ENCODE measurements around the gene DEFB118. TPM values are rescaled to one million over a fixed set of nuclear protein-coding genes. Genes with fewer than 3 reads are reported as not detected.
"Not testable (repeated sequence)": the region's sequence is repeated elsewhere in the genome, so short reads cannot be mapped to it uniquely, and the experiment has no call there.

DEFB118 gene
- total RNA-seq, 2 experiments from 2014 or later = not detected

GRCh38 chr20:31363295-31363694 lies 5.1 kb upstream of the DEFB118 start:
- H3K4me3 Mint-ChIP-seq = no peak overlapping the region
- ChIA-PET POLR2A (no interaction called here), CTCF (no interaction called here)
- intact Hi-C loops (cut with micrococcal nuclease) = no loop called here
- H3K4me1 Mint-ChIP-seq (ENCODE audit: low read depth) = no peaks in the 10 kb centered on the region
- DNase-seq (no peak), ATAC-seq (no peak)
- H3K9me3 Mint-ChIP-seq = peaks cover 3% of the 10 kb centered on the region
- no peak overlapping the region for H3K27ac Mint-ChIP-seq
- H3K36me3 Mint-ChIP-seq (ENCODE audit: low read depth) = no peaks in the 10 kb centered on the region
- peaks cover 2% of the 10 kb centered on the region for H3K27me3 Mint-ChIP-seq
- TF ChIP-seq, protein P1, sequence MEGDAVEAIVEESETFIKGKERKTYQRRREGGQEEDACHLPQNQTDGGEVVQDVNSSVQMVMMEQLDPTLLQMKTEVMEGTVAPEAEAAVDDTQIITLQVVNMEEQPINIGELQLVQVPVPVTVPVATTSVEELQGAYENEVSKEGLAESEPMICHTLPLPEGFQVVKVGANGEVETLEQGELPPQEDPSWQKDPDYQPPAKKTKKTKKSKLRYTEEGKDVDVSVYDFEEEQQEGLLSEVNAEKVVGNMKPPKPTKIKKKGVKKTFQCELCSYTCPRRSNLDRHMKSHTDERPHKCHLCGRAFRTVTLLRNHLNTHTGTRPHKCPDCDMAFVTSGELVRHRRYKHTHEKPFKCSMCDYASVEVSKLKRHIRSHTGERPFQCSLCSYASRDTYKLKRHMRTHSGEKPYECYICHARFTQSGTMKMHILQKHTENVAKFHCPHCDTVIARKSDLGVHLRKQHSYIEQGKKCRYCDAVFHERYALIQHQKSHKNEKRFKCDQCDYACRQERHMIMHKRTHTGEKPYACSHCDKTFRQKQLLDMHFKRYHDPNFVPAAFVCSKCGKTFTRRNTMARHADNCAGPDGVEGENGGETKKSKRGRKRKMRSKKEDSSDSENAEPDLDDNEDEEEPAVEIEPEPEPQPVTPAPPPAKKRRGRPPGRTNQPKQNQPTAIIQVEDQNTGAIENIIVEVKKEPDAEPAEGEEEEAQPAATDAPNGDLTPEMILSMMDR (IDR thresholded peaks at IDR 0.05) = no peak

- intact Hi-C loops (cut with micrococcal nuclease); ATAC-seq; H3K4me1 Mint-ChIP-seq (ENCODE audit: low read depth); H3K4me3 Mint-ChIP-seq; H3K36me3 Mint-ChIP-seq (ENCODE audit: low read depth); POLR2A ChIA-PET; CTCF ChIA-PET; H3K27ac Mint-ChIP-seq; DNase-seq; H3K27me3 Mint-ChIP-seq; H3K9me3 Mint-ChIP-seq: not testable (repeated sequence)
Observed at GRCh38 chr20:31364272-31364671, 4.1 kb upstream of the DEFB118 start.

- Mint-ChIP-seq H3K9me3 (peaks cover 5% of the 10 kb centered on the region), H3K36me3 (ENCODE audit: low read depth) (no peaks in the 10 kb centered on the region), H3K27ac (no peak overlapping the region), H3K4me3 (no peak overlapping the region), H3K27me3 (peaks cover 2% of the 10 kb centered on the region), H3K4me1 (ENCODE audit: low read depth) (no peaks in the 10 kb centered on the region)
- ChIA-PET CTCF (no interaction called here), POLR2A (no interaction called here)
- DNase-seq (no peak), ATAC-seq (no peak)
- TF ChIP-seq, protein P1 (IDR thresholded peaks at IDR 0.05) = no peak
- intact Hi-C loops (cut with micrococcal nuclease) = no loop called here
Observed at GRCh38 chr20:31374346-31374745, 5.9 kb downstream of the DEFB118 start.

DNA sequence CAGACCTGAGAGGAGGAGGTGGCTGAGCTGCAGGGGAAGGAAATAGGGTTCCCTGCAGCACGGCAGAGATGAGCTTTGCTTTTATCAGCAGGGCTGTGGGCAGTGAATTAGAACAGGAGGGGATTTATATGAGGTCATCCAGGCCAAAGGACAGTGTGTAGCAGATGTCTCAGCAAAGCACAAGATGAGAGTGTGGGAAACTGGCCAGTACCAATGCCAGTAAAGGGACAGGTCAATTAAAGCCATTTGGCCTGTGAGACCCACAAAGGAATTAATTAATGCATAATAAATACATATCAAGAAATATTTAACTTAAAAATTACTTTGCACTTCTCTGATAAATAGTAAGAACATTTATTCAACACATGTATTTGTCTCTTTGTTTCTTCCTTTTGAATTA lies 22.1 kb downstream of the DEFB118 start, which contains the start of gene DEFB119:
Gene DEFB119, minus strand, starts transcription at position 101 of the 400 bp plus-strand sequence. CDS start 107 bp downstream, outside the sequence.
- no peak for ATAC-seq
- H3K4me1 Mint-ChIP-seq (ENCODE audit: low read depth) = no peaks in the 10 kb centered on the region
- POLR2A ChIA-PET = no interaction called here

DNA sequence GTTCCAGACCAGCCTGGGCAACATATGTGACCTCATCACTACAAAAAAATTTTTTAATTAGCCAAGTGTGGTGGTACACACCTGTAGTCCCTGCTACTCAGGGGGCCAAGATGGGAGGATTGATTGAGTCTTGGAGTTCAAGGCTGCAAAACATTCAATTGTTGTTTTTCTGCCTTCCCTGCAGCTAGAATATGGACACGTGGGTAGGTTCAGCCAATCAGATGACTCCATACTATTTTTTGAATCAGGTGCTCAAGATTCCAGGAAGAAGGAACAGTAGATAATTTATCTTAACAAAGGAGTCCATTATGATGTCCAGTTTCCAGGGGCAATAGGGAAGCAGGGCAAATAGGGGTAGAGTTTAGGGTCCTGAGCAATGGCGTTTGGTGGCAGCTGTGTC lies 24.4 kb downstream of the DEFB118 start:
- no peak overlapping the region for H3K27ac Mint-ChIP-seq
- DNase-seq (no peak), ATAC-seq (no peak)
- POLR2A ChIA-PET = no interaction called here
- H3K4me3 Mint-ChIP-seq = no peak overlapping the region
- no peaks in the 10 kb centered on the region for H3K9me3 Mint-ChIP-seq
- H3K4me1 Mint-ChIP-seq (ENCODE audit: low read depth) = no peaks in the 10 kb centered on the region
- peaks cover 16% of the 10 kb centered on the region for H3K27me3 Mint-ChIP-seq
- intact Hi-C loops (cut with micrococcal nuclease) = no loop called here
- CTCF ChIA-PET = no interaction called here
- H3K36me3 Mint-ChIP-seq (ENCODE audit: low read depth) = no peaks in the 10 kb centered on the region
- TF ChIP-seq, protein P1 (IDR thresholded peaks at IDR 0.05) = no peak

More for the DNA sequence above, 22.1 kb downstream of the DEFB118 start, which contains the start of gene DEFB119:
- TF ChIP-seq, protein P1 (IDR thresholded peaks at IDR 0.05) = no peak
- CTCF ChIA-PET = interaction anchor here (2.2 kb wide), 1 partner anchor 113 kb away, joined by 6 read pairs; no protein-coding TSS in a partner anchor
- H3K27ac Mint-ChIP-seq = no peak within 1 kb of the TSS
- no peak for DNase-seq
- no peaks in the 10 kb centered on the region for H3K36me3 Mint-ChIP-seq (ENCODE audit: low read depth)
- peaks cover 14% of the 10 kb centered on the region for H3K27me3 Mint-ChIP-seq
- H3K4me3 Mint-ChIP-seq = no peak within 1 kb of the TSS
- no peaks in the 10 kb centered on the region for H3K9me3 Mint-ChIP-seq
- intact Hi-C loops (cut with micrococcal nuclease) = no loop called here

GRCh38 chr20:31394900-31395299 lies 26.5 kb downstream of the DEFB118 start:
- Mint-ChIP-seq H3K27ac (no peak overlapping the region), H3K4me1 (ENCODE audit: low read depth) (no peaks in the 10 kb centered on the region), H3K27me3 (peaks cover 13% of the 10 kb centered on the region), H3K4me3 (no peak overlapping the region), H3K36me3 (ENCODE audit: low read depth) (no peaks in the 10 kb centered on the region), H3K9me3 (no peaks in the 10 kb centered on the region)
- POLR2A ChIA-PET = no interaction called here
- ATAC-seq (no peak), DNase-seq (no peak)
- CTCF ChIA-PET = no interaction called here
- intact Hi-C loops (cut with micrococcal nuclease) = no loop called here
- TF ChIP-seq, protein P1 (IDR thresholded peaks at IDR 0.05) = no peak

Measured in activated CD8-positive, alpha-beta T cell treated with anti-CD3 and anti-CD28 coated beads for 36 hours (primary cell).